SJSA1 (cell line): ENCODE measurements around the gene COL15A1. TPM values are rescaled to one million over a fixed set of nuclear protein-coding genes. Genes with fewer than 3 reads are reported as not detected.

ENCODE experiments used
- DNase-seq, 2 experiments: peaks; one replicate each; pipeline ENCODE4 v3.0.0-alpha.2; 2015 to 2020; ENCODE audit warnings: low spot score in 2 of 2, low read depth in 1 of 2
- H3K27ac ChIP-seq: fragments of 250-450 bp; sonication (Bioruptor Pico); 2 replicates; pipeline ENCODE4 v1.5.1; 2020; ENCODE audit warnings: mild to moderate bottlenecking, moderate library complexity
- H3K27me3 ChIP-seq: fragments of 250-450 bp; sonication (Bioruptor Pico); replicated peaks from 2 replicates; pipeline ENCODE4 v1.5.1; 2020; ENCODE audit warnings: mild to moderate bottlenecking, moderate library complexity
- H3K36me3 ChIP-seq: fragments of 250-450 bp; sonication (Bioruptor Pico); 2 replicates; pipeline ENCODE4 v1.5.1; 2020; ENCODE audit warnings: mild to moderate bottlenecking
- H3K4me1 ChIP-seq: fragments of 250-450 bp; sonication (Bioruptor Pico); replicated peaks from 2 replicates; pipeline ENCODE4 v1.6.1; 2021; ENCODE audit warnings: mild to moderate bottlenecking
- H3K4me3 ChIP-seq: fragments of 250-450 bp; sonication (Bioruptor Pico); 2 replicates; pipeline ENCODE4 v1.5.1; 2020; ENCODE audit warnings: mild to moderate bottlenecking
- H3K9me3 ChIP-seq: fragments of 250-450 bp; sonication (Bioruptor Pico); replicated peaks from 2 replicates; pipeline ENCODE4 v1.5.1; 2020; ENCODE audit warnings: mild to moderate bottlenecking
- total RNA-seq: library from RNA; depleted of rRNA; stranded (reverse); fragments of >200 nt; shearing (Covaris generic); gene quantifications from 2 replicates; pipeline ENCODE4 v1.2.3, GENCODE V29; 2014; rRNA removed

Gene COL15A1
- total RNA-seq, 1 experiment from 2014 or later: 0.50 TPM

DNA sequence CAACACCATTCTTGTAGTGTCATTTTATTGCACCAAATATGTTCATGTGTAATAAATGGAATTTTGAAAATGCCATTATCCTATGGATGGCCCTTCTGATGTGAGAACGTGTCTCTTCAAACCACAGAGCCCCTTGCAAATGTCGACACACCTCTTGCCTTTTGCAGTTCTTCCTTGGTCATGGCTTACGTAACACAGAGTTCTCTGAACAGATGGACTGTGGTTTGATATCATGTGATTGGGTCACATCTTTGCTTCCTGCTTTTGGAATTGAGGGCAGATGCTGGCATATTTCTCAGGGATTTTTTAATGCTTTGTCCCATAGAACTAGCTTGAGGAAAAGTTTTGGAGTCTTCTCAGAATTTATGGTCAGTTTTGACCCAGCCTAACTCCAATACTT is 165.8 kb downstream of the COL15A1 start:
- no peak overlapping the region for H3K4me3 ChIP-seq
- no peaks in the 10 kb centered on the region for H3K9me3 ChIP-seq
- no peak for DNase-seq
- no peak overlapping the region for H3K27ac ChIP-seq
- H3K27me3 ChIP-seq: no peaks in the 10 kb centered on the region
- peaks cover 6% of the 10 kb centered on the region for H3K4me1 ChIP-seq
- H3K36me3 ChIP-seq: peaks cover 9% of the 10 kb centered on the region

DNA sequence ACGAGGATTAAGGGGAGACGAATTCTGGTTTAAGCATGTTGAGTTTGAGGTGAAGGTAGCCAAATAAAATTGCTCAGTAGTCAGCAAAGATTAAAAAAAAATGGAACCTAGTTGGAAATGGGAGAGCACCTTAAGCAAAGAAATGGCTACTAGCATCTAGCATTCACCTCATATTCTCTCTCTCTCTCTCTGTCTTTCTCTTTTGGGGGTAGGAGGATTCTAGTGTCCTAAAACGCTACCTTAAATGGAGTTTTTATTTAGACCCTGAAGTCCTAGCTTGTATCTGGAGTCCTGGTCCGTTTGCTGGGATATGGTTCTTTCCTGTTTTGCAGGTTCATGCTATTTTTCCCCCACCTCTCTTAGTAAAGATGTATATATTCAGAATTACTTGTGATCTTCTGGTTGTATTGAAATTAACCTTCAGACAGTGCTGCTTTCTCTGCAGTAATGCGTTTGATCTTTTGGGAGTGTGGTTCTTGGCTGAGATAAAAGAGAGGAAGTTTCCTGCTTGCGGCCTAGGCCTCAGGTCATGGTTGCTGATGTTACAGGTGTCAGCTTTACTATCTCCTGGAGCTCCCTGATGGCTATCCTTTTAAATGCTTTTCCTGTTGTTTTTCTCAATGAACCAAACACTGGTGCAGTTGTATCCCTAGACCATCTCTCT is 169.2 kb downstream of the COL15A1 start:
- Histone ChIP-seq H3K27me3 (no peaks in the 10 kb centered on the region), H3K4me3 (no peak overlapping the region), H3K27ac (no peak overlapping the region), H3K36me3 (peaks cover 9% of the 10 kb centered on the region), H3K9me3 (no peaks in the 10 kb centered on the region), H3K4me1 (no peaks in the 10 kb centered on the region; the same call in none of the 2 replicates)
- no peak for DNase-seq

DNA sequence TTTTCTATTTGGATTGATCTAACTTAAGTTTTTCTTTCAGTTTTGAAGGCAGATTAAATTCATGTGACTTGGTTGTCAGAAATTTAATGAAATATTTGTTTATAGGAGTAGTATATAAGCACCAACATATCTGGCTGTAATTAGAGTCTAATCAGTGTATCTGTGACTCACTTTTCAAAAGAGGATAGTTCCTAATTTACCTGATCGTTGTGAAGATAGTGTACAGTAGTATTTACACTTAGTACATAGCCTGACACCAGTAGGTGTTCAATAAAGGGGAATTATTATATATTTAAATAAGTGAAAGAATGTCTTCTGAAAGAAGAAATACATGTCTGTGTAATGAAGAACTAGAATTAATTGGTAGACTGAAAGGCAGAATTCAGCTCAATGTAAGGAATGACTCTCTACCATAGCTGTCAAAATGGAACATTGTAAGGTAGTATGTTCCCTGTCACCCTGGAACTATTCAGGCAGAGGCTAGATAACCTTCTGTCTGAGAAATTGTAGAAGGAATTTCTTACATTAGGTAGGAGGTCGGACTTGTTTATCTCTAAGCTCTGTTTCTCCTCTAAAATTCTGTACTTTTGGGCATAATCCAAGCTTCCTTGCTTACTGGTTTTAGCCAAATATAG is 169.8 kb downstream of the COL15A1 start:
- Histone ChIP-seq H3K4me1 (no peaks in the 10 kb centered on the region; the same call in none of the 2 replicates), H3K4me3 (no peak overlapping the region), H3K27me3 (no peaks in the 10 kb centered on the region), H3K9me3 (no peaks in the 10 kb centered on the region), H3K27ac (no peak overlapping the region), H3K36me3 (peaks cover 9% of the 10 kb centered on the region)
- DNase-seq: no peak

DNA sequence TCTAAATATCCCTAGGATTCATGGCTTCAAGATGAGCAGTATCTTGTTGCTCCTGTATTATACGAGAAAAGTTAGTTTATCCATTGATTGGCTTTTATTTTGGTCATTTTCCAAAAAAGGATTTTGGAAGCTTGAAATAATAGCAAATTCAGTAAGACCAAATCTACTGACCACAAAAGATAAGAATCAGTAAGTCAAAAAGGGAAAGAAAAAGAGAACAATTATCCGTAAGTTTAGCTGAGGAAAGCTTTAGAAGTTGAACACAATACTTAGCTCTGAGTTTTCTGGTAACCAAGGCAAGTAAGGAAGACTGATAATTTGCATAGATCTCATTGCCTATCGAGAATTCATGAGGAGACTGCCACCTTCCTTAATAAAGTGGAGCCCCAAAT is 170.3 kb downstream of the COL15A1 start:
- no peak for DNase-seq
- Histone ChIP-seq H3K27ac (no peak overlapping the region), H3K4me1 (no peaks in the 10 kb centered on the region; the same call in none of the 2 replicates), H3K4me3 (no peak overlapping the region), H3K36me3 (peaks cover 9% of the 10 kb centered on the region), H3K9me3 (no peaks in the 10 kb centered on the region), H3K27me3 (no peaks in the 10 kb centered on the region)

DNA sequence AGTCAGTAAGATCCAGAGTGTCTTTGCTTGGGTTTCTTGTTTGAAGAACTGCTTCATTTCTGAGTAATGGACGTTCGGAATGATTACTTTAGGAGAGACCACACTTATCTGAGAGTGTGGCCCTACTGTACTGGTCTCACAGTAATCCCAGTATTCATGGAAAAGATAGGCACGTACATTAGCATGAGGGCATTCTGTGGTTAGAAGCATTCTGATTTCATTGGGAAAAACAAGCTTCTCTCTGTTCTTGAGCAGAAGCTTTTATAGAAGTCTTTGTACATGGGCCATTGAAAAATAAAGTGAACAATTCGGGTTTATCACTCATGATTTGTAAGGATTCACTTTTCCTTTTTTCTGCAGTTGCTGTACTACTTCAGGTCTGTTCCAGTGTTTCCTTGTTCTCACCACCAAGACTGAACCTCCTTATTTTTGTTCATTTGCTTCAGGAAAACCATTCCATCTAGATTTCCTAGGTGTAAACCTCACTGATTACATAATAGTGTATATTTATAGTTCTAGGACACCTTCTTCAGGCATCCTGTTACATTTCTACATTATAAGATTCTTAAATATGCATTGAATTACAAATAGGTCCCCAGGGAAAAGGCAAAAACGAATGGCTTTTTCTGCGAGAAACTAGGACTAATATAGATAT is 171.3 kb downstream of the COL15A1 start:
- DNase-seq: no peak
- Histone ChIP-seq H3K4me1 (no peaks in the 10 kb centered on the region; the same call in none of the 2 replicates), H3K4me3 (no peak overlapping the region), H3K27me3 (no peaks in the 10 kb centered on the region), H3K9me3 (no peaks in the 10 kb centered on the region), H3K27ac (no peak overlapping the region), H3K36me3 (peaks cover 9% of the 10 kb centered on the region)

DNA sequence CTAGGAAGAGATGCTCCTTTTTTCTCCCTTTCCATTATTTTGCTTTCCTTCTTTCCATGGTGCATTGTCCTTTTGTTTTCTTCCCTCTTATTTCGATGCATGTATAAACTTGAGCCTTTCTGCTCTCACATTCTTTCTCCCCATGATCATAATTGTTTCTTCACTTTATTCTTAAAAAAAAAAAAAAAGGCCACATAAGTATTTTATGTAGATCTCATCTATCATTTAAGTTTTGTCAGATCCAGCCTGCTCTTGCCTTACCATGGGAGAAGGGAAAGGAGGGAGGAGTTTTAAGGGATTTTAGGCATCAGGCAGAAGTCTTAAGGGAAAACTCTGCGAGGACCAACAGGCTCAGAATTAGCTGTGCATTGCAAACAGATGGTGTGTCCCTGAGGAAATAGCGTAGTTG is 172.3 kb downstream of the COL15A1 start:
- H3K4me3 ChIP-seq: no peak overlapping the region
- DNase-seq: no peak
- peaks cover 4% of the 10 kb centered on the region; the same call in 1 of the 2 replicates for H3K36me3 ChIP-seq
- H3K27ac ChIP-seq: no peak overlapping the region
- H3K9me3 ChIP-seq: no peaks in the 10 kb centered on the region
- H3K27me3 ChIP-seq: no peaks in the 10 kb centered on the region
- H3K4me1 ChIP-seq: no peaks in the 10 kb centered on the region; the same call in none of the 2 replicates

DNA sequence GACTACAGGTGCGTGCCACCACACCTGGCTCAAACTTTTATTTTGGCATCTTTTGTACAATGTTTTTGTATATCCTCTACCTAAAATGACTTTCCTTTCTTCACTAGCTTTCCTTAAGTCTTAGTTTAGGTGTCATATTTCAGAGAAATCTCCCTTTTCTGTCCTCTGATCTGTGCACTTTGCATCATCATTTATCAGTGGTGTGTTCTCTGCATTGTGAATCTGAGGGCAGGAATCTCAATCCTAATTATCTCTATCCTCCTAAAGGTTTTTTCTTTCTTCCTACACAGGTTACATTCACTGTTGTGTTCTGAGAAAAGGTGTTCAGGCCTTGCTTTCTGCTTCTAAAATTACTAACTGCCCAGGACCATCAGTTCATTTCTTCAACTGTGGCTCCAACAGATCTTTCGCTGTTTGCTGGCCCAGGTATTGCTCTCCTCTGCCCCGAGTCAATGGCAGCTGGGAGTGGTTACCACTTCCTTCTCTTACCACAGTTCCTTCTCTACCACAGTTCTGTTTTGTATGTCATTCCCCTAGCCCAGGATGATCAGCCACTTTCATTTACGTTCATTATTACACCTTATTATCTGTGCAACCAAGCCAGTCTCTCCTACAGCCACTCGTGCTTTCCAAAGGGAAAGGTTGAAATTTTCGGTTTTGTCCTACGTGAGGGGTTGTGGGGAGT is 175.2 kb downstream of the COL15A1 start:
- no peaks in the 10 kb centered on the region for H3K9me3 ChIP-seq
- H3K27me3 ChIP-seq: no peaks in the 10 kb centered on the region
- no peak overlapping the region for H3K27ac ChIP-seq
- H3K4me3 ChIP-seq: no peak overlapping the region
- H3K36me3 ChIP-seq: no peaks in the 10 kb centered on the region
- no peaks in the 10 kb centered on the region; the same call in 1 of the 2 replicates for H3K4me1 ChIP-seq
- no peak for DNase-seq

DNA sequence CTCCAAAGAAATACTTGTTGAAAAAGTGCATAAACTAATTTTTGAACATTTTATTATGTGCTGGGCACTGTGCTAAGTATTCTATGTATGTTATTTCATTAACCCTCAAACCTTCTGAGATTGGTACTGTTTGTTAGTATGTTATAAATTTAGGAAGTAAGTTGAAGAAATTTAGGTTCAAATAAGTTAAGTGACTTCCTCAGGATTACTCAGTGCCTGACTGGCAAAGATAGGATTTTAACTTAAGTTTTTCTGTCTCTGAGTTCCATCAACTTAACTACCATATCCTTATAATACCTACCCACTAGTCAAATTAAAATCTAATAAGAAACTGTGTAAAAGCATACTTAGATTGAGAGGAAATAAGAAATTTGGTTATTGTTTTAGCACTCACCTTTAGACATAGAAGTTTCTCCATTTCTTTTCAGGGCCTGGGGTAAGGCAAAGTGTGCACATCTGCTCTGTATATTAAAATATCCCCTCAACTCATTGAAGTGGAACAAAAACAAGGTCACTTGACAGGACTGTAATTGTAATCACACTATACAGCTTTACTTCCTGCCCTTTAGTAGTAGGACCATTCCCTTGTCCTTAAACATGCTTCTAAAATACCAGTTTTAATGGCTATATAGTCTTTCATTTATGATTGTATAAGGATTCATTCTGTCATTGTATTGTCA is 176.4 kb downstream of the COL15A1 start:
- no peak overlapping the region for H3K27ac ChIP-seq
- H3K27me3 ChIP-seq: no peaks in the 10 kb centered on the region
- no peaks in the 10 kb centered on the region for H3K9me3 ChIP-seq
- DNase-seq: no peak
- H3K4me1 ChIP-seq: no peaks in the 10 kb centered on the region
- no peak overlapping the region for H3K4me3 ChIP-seq
- no peaks in the 10 kb centered on the region for H3K36me3 ChIP-seq

Other genes starting within 250 kb of the COL15A1 start
- gene GABBR2, start 235.0 kb upstream of the COL15A1 start, total RNA-seq: not detected in 2 replicates
- 8.4 and 9.6 TPM in 2 replicates for gene ANKS6, start 147.4 kb upstream of the COL15A1 start, total RNA-seq
- gene GALNT12, start 136.2 kb upstream of the COL15A1 start, total RNA-seq: 0.22 and 0.74 TPM in 2 replicates
- 29.3 and 36.0 TPM in 2 replicates for gene TGFBR1, start 161.2 kb downstream of the COL15A1 start, total RNA-seq